ENCODE measurements around the gene TRA2B.
A peak's percentile ranks its signal among the peaks of the same experiment; 100 is the strongest.

TRA2B gene

DNA sequence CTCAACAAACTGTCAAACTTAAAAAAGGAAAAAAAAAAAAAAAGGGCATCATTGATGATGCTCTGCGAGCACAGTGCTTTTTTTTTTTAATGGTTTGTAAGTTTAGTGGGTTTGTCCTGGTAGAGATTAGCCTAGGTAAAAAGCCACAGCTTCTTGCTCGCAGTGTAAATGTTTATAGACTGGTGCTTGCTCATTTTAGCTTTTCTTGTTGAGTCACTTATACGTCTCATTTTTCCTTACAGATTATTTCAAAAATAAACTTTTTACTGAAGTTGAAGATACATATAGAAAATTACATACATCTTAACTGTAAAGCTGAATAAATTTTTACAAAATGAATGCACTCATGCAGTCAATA is 16.5 kb upstream of the TRA2B start:
- Histone ChIP-seq H3K4me1 (ENCODE audit: control insufficient read depth, insufficient read depth, low read length) (no peaks in the 10 kb centered on the region), H3K27ac (ENCODE audit: insufficient read depth, low read depth, low read length, poor library complexity, severe bottlenecking) (no peak overlapping the region), H3K27me3 (ENCODE audit: control insufficient read depth, insufficient read depth, low read length, poor library complexity, severe bottlenecking) (no peaks in the 10 kb centered on the region), H3K4me3 (ENCODE audit: insufficient read depth, low read depth, low read length) (no peak overlapping the region), H3K9me3 (ENCODE audit: control insufficient read depth, low read length) (no peaks in the 10 kb centered on the region), H3K36me3 (ENCODE audit: control insufficient read depth, insufficient read depth, low read length) (no peaks in the 10 kb centered on the region)
- WGBS, 2 experiments, result 92 to 93% methylated on average over 1 to 2 of the region's 3 CpGs

DNA sequence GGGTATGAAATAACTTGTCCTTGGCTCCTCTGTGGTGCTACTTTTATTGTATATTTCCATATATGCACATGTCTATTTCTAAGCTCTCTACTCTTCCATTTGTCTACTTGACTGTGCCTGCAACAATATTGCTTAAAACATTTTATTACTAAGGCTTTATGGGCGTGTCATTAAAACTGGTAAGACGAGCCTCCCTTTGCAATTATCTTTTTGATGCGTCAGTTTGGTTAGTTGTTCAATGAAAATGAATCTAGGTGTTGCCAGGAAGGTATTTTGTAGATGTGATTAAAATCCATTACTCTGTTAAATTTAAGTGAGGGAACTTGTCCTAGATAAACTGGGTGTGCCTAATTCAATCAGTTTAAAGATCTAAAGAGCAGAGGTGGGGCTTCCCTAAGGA is 12.9 kb upstream of the TRA2B start:
- no peaks in the 10 kb centered on the region for H3K36me3 ChIP-seq (ENCODE audit: control insufficient read depth, insufficient read depth, low read length)
- H3K4me1 ChIP-seq (ENCODE audit: control insufficient read depth, insufficient read depth, low read length), result no peaks in the 10 kb centered on the region
- no peaks in the 10 kb centered on the region for H3K27me3 ChIP-seq (ENCODE audit: control insufficient read depth, insufficient read depth, low read length, poor library complexity, severe bottlenecking)
- WGBS, 2 experiments, result 97 to 98% methylated on average over 3 of the region's 3 CpGs
- H3K9me3 ChIP-seq (ENCODE audit: control insufficient read depth, low read length), result no peaks in the 10 kb centered on the region
- no peak overlapping the region for H3K4me3 ChIP-seq (ENCODE audit: insufficient read depth, low read depth, low read length)
- H3K27ac ChIP-seq (ENCODE audit: insufficient read depth, low read depth, low read length, poor library complexity, severe bottlenecking), result no peak overlapping the region

DNA sequence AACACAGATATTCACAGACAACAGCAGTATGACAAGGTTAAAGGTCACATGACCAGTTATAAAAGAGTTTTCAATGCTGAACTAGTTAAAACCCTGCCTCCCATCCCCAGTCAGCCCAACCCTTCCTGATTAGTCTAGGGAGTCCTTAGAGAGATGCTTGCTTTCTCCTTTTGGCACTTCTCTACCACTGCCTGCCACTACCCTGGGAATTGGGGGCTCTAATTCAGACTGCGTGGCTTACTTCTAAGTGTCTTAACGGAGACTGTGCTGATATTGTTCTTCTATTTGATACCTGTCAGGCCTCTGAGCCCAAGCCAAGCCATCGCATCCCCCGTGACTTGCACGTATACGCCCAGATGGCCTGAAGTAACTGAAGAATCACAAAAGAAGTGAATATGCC is 11.7 kb upstream of the TRA2B start:
- Histone ChIP-seq H3K4me3 (ENCODE audit: insufficient read depth, low read depth, low read length) (no peak overlapping the region), H3K27me3 (ENCODE audit: control insufficient read depth, insufficient read depth, low read length, poor library complexity, severe bottlenecking) (no peaks in the 10 kb centered on the region), H3K27ac (ENCODE audit: insufficient read depth, low read depth, low read length, poor library complexity, severe bottlenecking) (no peak overlapping the region), H3K36me3 (ENCODE audit: control insufficient read depth, insufficient read depth, low read length) (no peaks in the 10 kb centered on the region), H3K4me1 (ENCODE audit: control insufficient read depth, insufficient read depth, low read length) (no peaks in the 10 kb centered on the region), H3K9me3 (ENCODE audit: control insufficient read depth, low read length) (no peaks in the 10 kb centered on the region)
- WGBS, 2 experiments, result 85 to 87% methylated on average over 4 to 6 of the region's 6 CpGs

DNA sequence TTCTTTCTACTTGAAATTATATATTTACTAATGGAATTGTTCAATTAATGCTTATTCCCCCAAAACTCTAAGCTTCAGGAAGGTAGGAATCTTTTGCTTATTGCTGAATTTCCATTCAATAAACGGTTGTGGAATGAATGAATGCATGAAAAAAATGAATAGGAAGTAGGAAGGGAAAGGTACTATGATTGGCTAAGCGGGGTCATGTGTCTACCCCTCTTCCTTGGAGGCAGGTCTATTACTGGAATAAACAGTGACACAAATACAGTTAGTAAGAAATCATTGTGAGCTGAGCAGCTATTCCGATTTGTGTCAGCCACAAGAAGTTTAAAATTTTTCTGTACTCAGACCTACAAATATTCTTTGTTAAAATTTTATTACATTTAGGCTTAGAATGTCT is 10.5 kb upstream of the TRA2B start:
- WGBS, 2 experiments, result 83 to 88% methylated on average over 2 to 3 of the region's 3 CpGs
- H3K4me3 ChIP-seq (ENCODE audit: insufficient read depth, low read depth, low read length), result no peak overlapping the region

DNA sequence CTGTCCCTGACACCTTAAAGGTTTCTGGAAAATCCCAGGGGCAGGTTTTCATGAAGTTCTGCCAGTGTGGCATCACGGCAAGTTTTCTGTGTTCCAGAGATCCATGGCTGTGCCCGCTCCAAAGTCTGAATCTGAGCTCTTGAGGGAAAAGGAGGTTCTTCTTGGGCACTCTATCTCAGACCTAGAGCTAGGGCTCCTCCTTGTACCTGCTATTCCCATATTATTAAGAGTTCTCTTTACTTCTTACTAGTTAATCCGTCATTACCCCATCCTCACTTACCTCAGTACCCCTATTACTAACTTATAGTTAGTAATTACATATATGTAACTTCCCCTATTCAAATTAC is 5.9 kb upstream of the TRA2B start:
- WGBS, 2 experiments, result 54 to 59% methylated on average over 2 of the region's 3 CpGs
- H3K27me3 ChIP-seq (ENCODE audit: control insufficient read depth, insufficient read depth, low read length, poor library complexity, severe bottlenecking), result no peaks in the 10 kb centered on the region
- H3K36me3 ChIP-seq (ENCODE audit: control insufficient read depth, insufficient read depth, low read length), result no peaks in the 10 kb centered on the region
- H3K4me1 ChIP-seq (ENCODE audit: control insufficient read depth, insufficient read depth, low read length), result no peaks in the 10 kb centered on the region
- no peaks in the 10 kb centered on the region for H3K9me3 ChIP-seq (ENCODE audit: control insufficient read depth, low read length)
- no peak overlapping the region for H3K27ac ChIP-seq (ENCODE audit: insufficient read depth, low read depth, low read length, poor library complexity, severe bottlenecking)
- no peak overlapping the region for H3K4me3 ChIP-seq (ENCODE audit: insufficient read depth, low read depth, low read length)

More for the DNA sequence above, 10.5 kb upstream of the TRA2B start:
- no peaks in the 10 kb centered on the region for H3K4me1 ChIP-seq (ENCODE audit: control insufficient read depth, insufficient read depth, low read length)
- no peak overlapping the region for H3K27ac ChIP-seq (ENCODE audit: insufficient read depth, low read depth, low read length, poor library complexity, severe bottlenecking)
- no peaks in the 10 kb centered on the region for H3K27me3 ChIP-seq (ENCODE audit: control insufficient read depth, insufficient read depth, low read length, poor library complexity, severe bottlenecking)
- no peaks in the 10 kb centered on the region for H3K36me3 ChIP-seq (ENCODE audit: control insufficient read depth, insufficient read depth, low read length)
- H3K9me3 ChIP-seq (ENCODE audit: control insufficient read depth, low read length), result no peaks in the 10 kb centered on the region

DNA sequence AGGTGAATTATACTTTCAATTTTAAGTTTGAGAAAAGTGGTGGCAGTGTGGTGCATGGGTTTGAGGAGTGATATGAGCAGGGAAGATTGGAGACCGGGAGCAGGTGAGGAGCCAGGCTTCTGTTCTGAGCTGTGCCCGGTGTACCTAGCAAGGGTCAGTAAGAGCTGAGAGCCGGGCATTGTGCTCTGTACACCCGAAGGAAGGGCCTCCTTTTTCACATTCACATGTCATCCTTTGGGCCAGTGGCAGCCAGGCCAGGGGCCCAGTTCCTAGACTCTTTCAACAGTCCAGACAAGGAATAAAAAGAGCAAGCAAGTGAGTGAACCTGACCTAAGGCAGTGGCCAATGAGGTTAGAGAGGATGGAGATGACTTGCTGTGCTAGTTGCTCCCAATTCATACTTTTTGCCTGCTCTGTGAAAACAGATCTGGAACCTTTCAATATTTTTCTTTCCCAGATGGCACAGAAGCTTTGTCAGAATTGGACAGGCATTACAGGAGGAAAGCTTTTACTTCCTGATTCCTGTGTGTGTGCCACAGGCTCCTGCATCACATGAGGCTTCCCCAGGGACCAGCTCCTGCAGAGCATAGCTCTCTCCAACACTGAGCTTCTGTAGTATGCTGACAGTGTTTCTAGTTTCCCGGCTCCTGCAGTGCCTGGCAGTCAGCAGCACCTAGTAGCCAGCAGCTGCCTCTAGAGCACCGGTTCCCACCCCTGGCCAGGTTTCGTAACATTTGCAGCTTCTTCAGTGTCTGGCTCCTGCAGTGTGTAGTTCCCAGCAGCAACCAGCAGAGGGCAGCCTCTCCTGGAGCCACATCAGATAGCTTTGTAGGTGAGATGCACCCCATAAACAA is 5.3 kb upstream of the TRA2B start:
- H3K4me1 ChIP-seq (ENCODE audit: control insufficient read depth, insufficient read depth, low read length), result no peaks in the 10 kb centered on the region
- 59% methylated on average over 7 of the region's 7 CpGs for WGBS, 2 experiments
- no peaks in the 10 kb centered on the region for H3K36me3 ChIP-seq (ENCODE audit: control insufficient read depth, insufficient read depth, low read length)
- no peaks in the 10 kb centered on the region for H3K9me3 ChIP-seq (ENCODE audit: control insufficient read depth, low read length)
- no peak overlapping the region for H3K4me3 ChIP-seq (ENCODE audit: insufficient read depth, low read depth, low read length)
- H3K27me3 ChIP-seq (ENCODE audit: control insufficient read depth, insufficient read depth, low read length, poor library complexity, severe bottlenecking), result no peaks in the 10 kb centered on the region
- no peak overlapping the region for H3K27ac ChIP-seq (ENCODE audit: insufficient read depth, low read depth, low read length, poor library complexity, severe bottlenecking)

DNA sequence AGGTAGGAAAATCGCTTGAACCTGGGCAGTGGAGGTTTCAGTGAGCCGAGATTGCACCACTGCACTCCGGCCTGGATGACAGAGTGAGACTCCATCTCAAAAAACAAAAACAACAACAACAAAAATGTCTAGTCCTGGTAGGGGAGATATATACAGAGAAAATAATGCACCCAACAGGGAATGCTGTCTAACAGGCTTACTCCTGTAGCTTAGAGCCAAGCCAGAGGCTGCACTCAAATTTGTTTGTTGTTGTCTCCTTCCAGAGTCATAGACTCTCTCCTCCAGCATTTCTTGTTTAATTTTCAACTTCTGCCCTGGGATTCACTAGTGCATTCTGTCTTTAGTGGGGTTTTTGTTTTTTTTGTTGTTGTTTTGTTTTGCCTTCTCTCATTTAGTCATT is 4.6 kb upstream of the TRA2B start:
- H3K4me1 ChIP-seq (ENCODE audit: control insufficient read depth, insufficient read depth, low read length), result no peaks in the 10 kb centered on the region
- no peak overlapping the region for H3K4me3 ChIP-seq (ENCODE audit: insufficient read depth, low read depth, low read length)
- no peaks in the 10 kb centered on the region for H3K27me3 ChIP-seq (ENCODE audit: control insufficient read depth, insufficient read depth, low read length, poor library complexity, severe bottlenecking)
- H3K27ac ChIP-seq (ENCODE audit: insufficient read depth, low read depth, low read length, poor library complexity, severe bottlenecking), result no peak overlapping the region
- no peaks in the 10 kb centered on the region for H3K9me3 ChIP-seq (ENCODE audit: control insufficient read depth, low read length)
- WGBS, 2 experiments, result 82 to 94% methylated on average over 2 to 3 of the region's 3 CpGs
- H3K36me3 ChIP-seq (ENCODE audit: control insufficient read depth, insufficient read depth, low read length), result no peaks in the 10 kb centered on the region

DNA sequence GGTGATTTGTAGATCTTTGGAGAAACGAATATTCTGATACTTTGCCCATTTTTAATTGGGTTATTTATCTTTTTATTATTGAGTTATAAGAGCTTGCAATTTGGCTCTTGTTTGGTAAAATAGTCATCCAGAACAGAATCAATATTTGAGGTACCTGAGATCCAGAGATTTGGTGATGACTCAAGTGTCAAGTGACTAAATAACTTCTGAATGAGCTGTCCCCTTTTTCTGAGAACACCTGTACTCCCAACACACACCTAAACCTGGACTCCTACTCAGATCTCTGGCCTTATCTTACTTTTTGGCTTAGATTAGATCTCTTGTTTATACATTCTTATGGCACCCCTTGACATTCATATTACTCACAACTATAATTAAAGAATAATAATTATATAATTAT is 3.1 kb upstream of the TRA2B start:
- Histone ChIP-seq H3K4me3 (ENCODE audit: insufficient read depth, low read depth, low read length) (no peak overlapping the region), H3K4me1 (ENCODE audit: control insufficient read depth, insufficient read depth, low read length) (no peaks in the 10 kb centered on the region), H3K27ac (ENCODE audit: insufficient read depth, low read depth, low read length, poor library complexity, severe bottlenecking) (no peak overlapping the region), H3K9me3 (ENCODE audit: control insufficient read depth, low read length) (no peaks in the 10 kb centered on the region), H3K27me3 (ENCODE audit: control insufficient read depth, insufficient read depth, low read length, poor library complexity, severe bottlenecking) (no peaks in the 10 kb centered on the region), H3K36me3 (ENCODE audit: control insufficient read depth, insufficient read depth, low read length) (no peaks in the 10 kb centered on the region)
- WGBS, 2 experiments, result 80 to 82% methylated on average over 1 of the region's 1 CpG

DNA sequence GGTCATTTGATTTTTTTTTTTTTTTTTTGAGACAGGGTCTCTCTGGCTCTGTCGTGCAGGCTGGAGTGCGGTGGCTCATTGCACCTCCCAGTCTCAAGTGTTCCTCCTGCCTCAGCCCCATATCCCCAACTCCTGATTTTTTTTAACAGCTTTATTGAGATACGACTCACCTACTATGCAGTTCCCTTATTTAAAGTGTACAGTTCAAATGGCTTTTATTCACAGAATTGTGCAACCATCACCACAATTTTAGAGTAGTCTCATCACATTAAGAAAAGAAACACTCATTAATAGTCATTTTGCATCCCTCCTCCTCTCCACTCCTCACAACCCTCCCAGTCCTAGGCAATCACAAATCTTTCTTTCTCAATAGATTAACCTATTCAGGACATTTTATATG is 1.9 kb upstream of the TRA2B start:
- Histone ChIP-seq H3K9me3 (ENCODE audit: control insufficient read depth, low read length) (no peaks in the 10 kb centered on the region), H3K4me1 (ENCODE audit: control insufficient read depth, insufficient read depth, low read length) (no peaks in the 10 kb centered on the region), H3K27ac (ENCODE audit: insufficient read depth, low read depth, low read length, poor library complexity, severe bottlenecking) (no peak overlapping the region), H3K27me3 (ENCODE audit: control insufficient read depth, insufficient read depth, low read length, poor library complexity, severe bottlenecking) (no peaks in the 10 kb centered on the region), H3K4me3 (ENCODE audit: insufficient read depth, low read depth, low read length) (no peak overlapping the region), H3K36me3 (ENCODE audit: control insufficient read depth, insufficient read depth, low read length) (no peaks in the 10 kb centered on the region)
- WGBS, 2 experiments, result 89 to 90% methylated on average over 3 of the region's 3 CpGs

DNA sequence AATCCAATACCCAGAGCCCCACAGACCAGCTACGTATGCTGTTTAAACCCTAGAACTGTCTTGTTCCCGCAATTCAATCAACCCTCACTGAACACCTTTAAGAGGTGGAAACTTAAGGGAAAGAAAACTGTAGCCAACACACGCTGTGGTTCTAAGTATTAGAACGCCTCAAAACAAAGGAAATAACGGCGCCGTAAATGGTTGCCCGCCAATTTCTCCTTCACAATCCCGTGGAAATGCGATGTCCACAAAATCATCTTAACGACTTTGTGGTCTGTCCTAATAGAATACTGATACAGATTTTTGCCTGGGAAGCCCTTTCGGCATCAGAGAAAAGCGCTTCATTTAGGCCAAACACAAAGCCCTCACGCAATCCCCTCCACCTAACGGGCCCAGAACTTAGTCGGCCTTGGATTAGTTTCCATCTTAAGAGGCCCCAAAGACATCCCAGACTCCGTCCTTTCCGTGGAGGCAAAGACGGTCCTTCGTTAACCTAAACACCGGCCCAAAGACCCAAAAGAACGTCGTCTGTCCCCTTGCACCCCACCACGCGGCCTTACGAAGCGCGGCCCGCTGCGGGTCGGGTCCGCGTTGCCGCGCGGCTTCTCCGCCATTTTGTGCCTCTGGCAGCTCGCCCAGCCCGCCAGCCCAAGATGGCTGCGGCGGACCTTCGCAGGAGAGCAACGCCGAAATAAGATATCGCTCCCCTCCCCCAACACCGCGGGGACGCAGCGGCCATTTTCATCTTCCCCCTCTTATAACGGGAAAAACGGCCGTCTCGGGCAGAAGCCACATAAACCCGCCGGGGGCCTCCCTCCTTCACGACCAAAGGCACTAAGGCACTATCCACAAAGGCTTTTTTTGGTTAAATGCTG is 763 bp downstream of the TRA2B start:
- peak overlapping the region; percentile 98 for H3K4me3 ChIP-seq (ENCODE audit: insufficient read depth, low read depth, low read length)
- no peaks in the 10 kb centered on the region for H3K36me3 ChIP-seq (ENCODE audit: control insufficient read depth, insufficient read depth, low read length)
- H3K4me1 ChIP-seq (ENCODE audit: control insufficient read depth, insufficient read depth, low read length), result peaks cover 7% of the 10 kb centered on the region
- no peaks in the 10 kb centered on the region for H3K27me3 ChIP-seq (ENCODE audit: control insufficient read depth, insufficient read depth, low read length, poor library complexity, severe bottlenecking)
- peak overlapping the region; percentile 99 for H3K27ac ChIP-seq (ENCODE audit: insufficient read depth, low read depth, low read length, poor library complexity, severe bottlenecking)
- WGBS, 2 experiments, result 0% methylated on average over 56 of the region's 56 CpGs
- H3K9me3 ChIP-seq (ENCODE audit: control insufficient read depth, low read length), result no peaks in the 10 kb centered on the region
